Neural progenitor cell (in vitro differentiated cells): ENCODE results near the gene ARHGAP28. TPM values are rescaled to one million over a fixed set of nuclear protein-coding genes. Genes with fewer than 3 reads are reported as not detected.

Experiments
- DNase-seq: peaks from one replicate; pipeline ENCODE4 v3.0.0-alpha.2; 2016; ENCODE audit warnings: low spot score
- H2AFZ ChIP-seq: fragments of 200-600 bp; sonication (generic); replicated peaks from 2 replicates; pipeline ENCODE4 v1.6.1; 2016; ENCODE audit warnings: antibody characterized with exemption
- H3F3A ChIP-seq: fragments of 200-600 bp; sonication (generic); 2 replicates; pipeline ENCODE4 v1.6.1; 2016; ENCODE audit warnings: antibody characterized with exemption, low read depth
- H3K27ac ChIP-seq: fragments of 200-600 bp; sonication (generic); 2 replicates; pipeline ENCODE4 v1.5.1; 2016; ENCODE audit warnings: mild to moderate bottlenecking
- H3K27me3 ChIP-seq: fragments of 200-600 bp; sonication (generic); 2 replicates; pipeline ENCODE4 v1.6.1; 2016; ENCODE audit warnings: mild to moderate bottlenecking, moderate library complexity
- H3K36me3 ChIP-seq: fragments of 200-600 bp; sonication (generic); 2 replicates; pipeline ENCODE4 v1.5.1; 2016
- H3K4me1 ChIP-seq: fragments of 200-600 bp; sonication (generic); 2 replicates; pipeline ENCODE4 v1.6.1; 2016; ENCODE audit warnings: mixed run types
- H3K4me2 ChIP-seq: fragments of 200-600 bp; sonication (generic); 2 replicates; pipeline ENCODE4 v1.6.1; 2016
- H3K4me3 ChIP-seq: fragments of 200-600 bp; sonication (generic); 2 replicates; pipeline ENCODE4 v1.5.1; 2016
- H3K79me2 ChIP-seq: fragments of 200-600 bp; sonication (generic); 2 replicates; pipeline ENCODE4 v1.6.1; 2016; ENCODE audit warnings: low read depth
- H3K9ac ChIP-seq: fragments of 200-600 bp; sonication (generic); 2 replicates; pipeline ENCODE4 v1.6.1; 2016
- H3K9me3 ChIP-seq: fragments of 200-600 bp; sonication (generic); 2 replicates; pipeline ENCODE4 v1.5.1; 2016; ENCODE audit warnings: low read depth
- H4K20me1 ChIP-seq: fragments of 200-600 bp; sonication (generic); 2 replicates; pipeline ENCODE4 v1.6.1; 2016; ENCODE audit warnings: low read depth
- H3K27ac Mint-ChIP-seq: 3 replicates; pipeline ENCODE4 v1.8.0; 2021; ENCODE audit warnings: mixed read lengths
- H3K27me3 Mint-ChIP-seq: 2 replicates; pipeline ENCODE4 v1.8.0; 2022; ENCODE audit warnings: low read depth, mild to moderate bottlenecking, inconsistent platforms, moderate library complexity, mixed read lengths; ENCODE audit not compliant: insufficient read depth
- H3K36me3 Mint-ChIP-seq: 3 replicates; pipeline ENCODE4 v1.8.0; 2021; ENCODE audit warnings: mixed read lengths
- H3K4me1 Mint-ChIP-seq: 3 replicates; pipeline ENCODE4 v1.8.0; 2021; ENCODE audit warnings: mixed read lengths
- H3K4me3 Mint-ChIP-seq: 3 replicates; pipeline ENCODE4 v1.8.0; 2021; ENCODE audit warnings: mild to moderate bottlenecking, moderate library complexity, mixed read lengths
- H3K9me3 Mint-ChIP-seq: 3 replicates; pipeline ENCODE4 v1.8.0; 2020; ENCODE audit warnings: mixed read lengths
- EZH2 ChIP-seq: fragments of 200-600 bp; sonication (generic); IDR thresholded peaks from 2 replicates; pipeline ENCODE4 v1.6.1; 2017; ENCODE audit warnings: antibody characterized with exemption, mild to moderate bottlenecking, moderate library complexity
- EZH2phosphoT487 ChIP-seq: fragments of 200-600 bp; sonication (generic); IDR thresholded peaks from 2 replicates; pipeline ENCODE4 v1.6.1; 2017; ENCODE audit warnings: antibody characterized with exemption
- total RNA-seq: library from RNA; depleted of rRNA; stranded (reverse); fragments of >200 nt; gene quantifications from 2 replicates; pipeline ENCODE4 v1.2.3, GENCODE V29; 2015; ENCODE audit warnings: low replicate concordance
- TF ChIP-seq, protein P1 (sequence below): fragments of 200-600 bp; sonication (generic); IDR thresholded peaks from 2 replicates; pipeline ENCODE4 v1.5.1; 2017; ENCODE audit warnings: antibody characterized with exemption, mild to moderate bottlenecking

Gene ARHGAP28
- total RNA-seq, 1 donor from 2014 or later: 25.7 TPM

DNA sequence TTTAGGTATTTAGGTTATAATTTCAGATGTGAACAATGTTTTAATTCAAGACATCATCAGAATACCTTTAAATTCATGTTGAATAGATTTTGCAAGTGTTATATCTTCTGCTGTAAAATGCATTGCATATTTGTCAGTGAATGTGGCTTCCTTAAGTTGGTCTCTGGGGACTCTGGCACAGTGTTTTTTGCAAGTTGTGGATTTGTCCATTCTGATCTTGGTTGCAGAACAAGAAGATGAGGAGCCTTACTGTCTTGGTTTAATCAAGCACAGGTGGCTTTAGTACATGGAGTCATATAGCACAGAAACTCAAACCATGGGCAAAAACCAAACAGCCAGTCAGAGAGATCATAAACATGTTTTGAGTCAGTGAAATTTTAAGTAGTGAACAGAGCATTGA lies 135.7 kb downstream of the ARHGAP28 start:
- no peak overlapping the region for H3K4me2 ChIP-seq
- H3K4me1 Mint-ChIP-seq: peaks cover 6% of the 10 kb centered on the region
- H3K9me3 ChIP-seq: no peaks in the 10 kb centered on the region
- TF ChIP-seq EZH2 (no peak), EZH2phosphoT487 (no peak)
- TF ChIP-seq, protein P1, sequence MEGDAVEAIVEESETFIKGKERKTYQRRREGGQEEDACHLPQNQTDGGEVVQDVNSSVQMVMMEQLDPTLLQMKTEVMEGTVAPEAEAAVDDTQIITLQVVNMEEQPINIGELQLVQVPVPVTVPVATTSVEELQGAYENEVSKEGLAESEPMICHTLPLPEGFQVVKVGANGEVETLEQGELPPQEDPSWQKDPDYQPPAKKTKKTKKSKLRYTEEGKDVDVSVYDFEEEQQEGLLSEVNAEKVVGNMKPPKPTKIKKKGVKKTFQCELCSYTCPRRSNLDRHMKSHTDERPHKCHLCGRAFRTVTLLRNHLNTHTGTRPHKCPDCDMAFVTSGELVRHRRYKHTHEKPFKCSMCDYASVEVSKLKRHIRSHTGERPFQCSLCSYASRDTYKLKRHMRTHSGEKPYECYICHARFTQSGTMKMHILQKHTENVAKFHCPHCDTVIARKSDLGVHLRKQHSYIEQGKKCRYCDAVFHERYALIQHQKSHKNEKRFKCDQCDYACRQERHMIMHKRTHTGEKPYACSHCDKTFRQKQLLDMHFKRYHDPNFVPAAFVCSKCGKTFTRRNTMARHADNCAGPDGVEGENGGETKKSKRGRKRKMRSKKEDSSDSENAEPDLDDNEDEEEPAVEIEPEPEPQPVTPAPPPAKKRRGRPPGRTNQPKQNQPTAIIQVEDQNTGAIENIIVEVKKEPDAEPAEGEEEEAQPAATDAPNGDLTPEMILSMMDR: no peak
- H3K9me3 Mint-ChIP-seq: no peaks in the 10 kb centered on the region
- no peaks in the 10 kb centered on the region for H3K27me3 ChIP-seq
- H2AFZ ChIP-seq: no peak overlapping the region
- H3K36me3 ChIP-seq: no peaks in the 10 kb centered on the region
- no peak overlapping the region for H3K4me3 Mint-ChIP-seq
- no peak overlapping the region for H3K27ac Mint-ChIP-seq
- no peak overlapping the region for H3K4me3 ChIP-seq
- H3K9ac ChIP-seq: no peak overlapping the region
- peaks cover 10% of the 10 kb centered on the region for H3K36me3 Mint-ChIP-seq
- H3K79me2 ChIP-seq: no peaks in the 10 kb centered on the region
- H3K27me3 Mint-ChIP-seq: no peaks in the 10 kb centered on the region
- DNase-seq: no peak
- no peaks in the 10 kb centered on the region for H4K20me1 ChIP-seq
- peaks cover 13% of the 10 kb centered on the region for H3K4me1 ChIP-seq
- no peak overlapping the region for H3K27ac ChIP-seq
- H3F3A ChIP-seq: no peaks in the 10 kb centered on the region

DNA sequence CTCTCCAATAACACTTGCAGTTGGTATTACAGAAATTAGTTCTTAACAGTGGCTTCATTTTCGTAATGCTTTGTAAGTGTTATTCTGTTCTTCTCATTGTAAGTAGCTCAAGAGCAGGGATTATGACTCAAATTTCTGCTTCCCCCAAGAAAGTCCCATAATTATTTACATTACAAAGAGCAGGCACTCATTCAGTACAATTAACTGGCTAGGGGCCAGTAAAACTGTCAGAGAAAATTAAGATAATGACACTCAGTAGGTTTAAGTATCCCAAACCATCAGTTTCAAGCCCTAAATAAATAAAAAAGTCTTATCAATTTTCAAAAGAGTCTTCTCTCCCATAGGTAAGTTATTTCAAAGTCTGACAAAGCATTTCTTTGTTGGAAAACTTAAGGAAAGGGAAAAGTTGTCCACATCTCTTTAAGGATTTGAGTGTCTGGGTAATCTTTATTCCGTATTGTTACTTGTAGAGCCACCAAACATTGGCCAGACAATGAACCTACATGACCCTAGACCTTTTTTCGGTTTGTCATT lies 137.1 kb downstream of the ARHGAP28 start:
- no peak for DNase-seq
- H3K9me3 Mint-ChIP-seq: no peaks in the 10 kb centered on the region
- Histone ChIP-seq H4K20me1 (no peaks in the 10 kb centered on the region), H3K4me1 (peaks cover 7% of the 10 kb centered on the region), H3K36me3 (no peaks in the 10 kb centered on the region), H3K4me2 (no peak overlapping the region), H3F3A (no peaks in the 10 kb centered on the region), H3K27ac (no peak overlapping the region), H3K4me3 (no peak overlapping the region), H3K9ac (no peak overlapping the region), H3K79me2 (no peaks in the 10 kb centered on the region), H2AFZ (no peak overlapping the region), H3K27me3 (no peaks in the 10 kb centered on the region), H3K9me3 (no peaks in the 10 kb centered on the region)
- peaks cover 3% of the 10 kb centered on the region for H3K4me1 Mint-ChIP-seq
- H3K4me3 Mint-ChIP-seq: no peak overlapping the region
- TF ChIP-seq, protein P1: no peak
- no peak for TF ChIP-seq EZH2
- H3K36me3 Mint-ChIP-seq: peaks cover 5% of the 10 kb centered on the region
- H3K27me3 Mint-ChIP-seq: no peaks in the 10 kb centered on the region
- no peak overlapping the region for H3K27ac Mint-ChIP-seq

DNA sequence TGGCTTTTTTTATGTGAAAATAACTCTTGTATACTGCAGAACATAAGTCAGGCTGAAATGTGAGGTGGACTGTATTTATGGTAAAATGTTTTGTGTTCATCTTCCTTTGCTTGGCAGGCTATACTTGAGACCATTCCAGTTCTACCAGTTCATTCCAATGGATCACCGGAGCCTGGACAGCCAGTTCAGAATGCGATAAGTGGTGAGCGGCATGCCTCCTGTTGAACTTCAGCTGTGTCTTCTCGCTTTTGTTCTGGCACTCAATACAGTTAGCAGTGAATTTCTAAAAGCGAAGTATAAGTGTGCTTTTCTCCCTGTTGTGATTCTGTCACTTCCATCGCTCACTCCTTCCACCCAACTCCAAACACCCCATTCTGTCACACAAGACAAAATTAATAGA lies 138.5 kb downstream of the ARHGAP28 start:
- Mint-ChIP-seq H3K36me3 (peaks cover 5% of the 10 kb centered on the region), H3K27ac (no peak overlapping the region), H3K4me3 (no peak overlapping the region), H3K27me3 (no peaks in the 10 kb centered on the region), H3K9me3 (no peaks in the 10 kb centered on the region), H3K4me1 (peaks cover 3% of the 10 kb centered on the region)
- no peaks in the 10 kb centered on the region for H3K79me2 ChIP-seq
- no peak overlapping the region for H3K4me3 ChIP-seq
- H3K27me3 ChIP-seq: peaks cover 7% of the 10 kb centered on the region
- H3F3A ChIP-seq: no peaks in the 10 kb centered on the region
- H3K4me2 ChIP-seq: no peak overlapping the region
- DNase-seq: no peak
- peaks cover 12% of the 10 kb centered on the region for H3K4me1 ChIP-seq
- no peak overlapping the region for H2AFZ ChIP-seq
- H3K9me3 ChIP-seq: no peaks in the 10 kb centered on the region
- no peak overlapping the region for H3K27ac ChIP-seq
- TF ChIP-seq EZH2 (no peak), EZH2phosphoT487 (no peak)
- TF ChIP-seq, protein P1: no peak
- H4K20me1 ChIP-seq: peaks cover under 1% of the 10 kb centered on the region
- no peak overlapping the region for H3K9ac ChIP-seq
- H3K36me3 ChIP-seq: no peaks in the 10 kb centered on the region
